Hematopoietic multipotent progenitor cell treated with erythropoietin and hydrocortisone succinate and interleukin-3 and kit ligand, for 17 days (in vitro differentiated cells): ENCODE measurements around the gene TNRC6C.

Experiments
- DNase-seq: peaks from one replicate; pipeline ENCODE4 v3.0.0-alpha.2; 2015; ENCODE audit warnings: low spot score

Gene TNRC6C

DNA sequence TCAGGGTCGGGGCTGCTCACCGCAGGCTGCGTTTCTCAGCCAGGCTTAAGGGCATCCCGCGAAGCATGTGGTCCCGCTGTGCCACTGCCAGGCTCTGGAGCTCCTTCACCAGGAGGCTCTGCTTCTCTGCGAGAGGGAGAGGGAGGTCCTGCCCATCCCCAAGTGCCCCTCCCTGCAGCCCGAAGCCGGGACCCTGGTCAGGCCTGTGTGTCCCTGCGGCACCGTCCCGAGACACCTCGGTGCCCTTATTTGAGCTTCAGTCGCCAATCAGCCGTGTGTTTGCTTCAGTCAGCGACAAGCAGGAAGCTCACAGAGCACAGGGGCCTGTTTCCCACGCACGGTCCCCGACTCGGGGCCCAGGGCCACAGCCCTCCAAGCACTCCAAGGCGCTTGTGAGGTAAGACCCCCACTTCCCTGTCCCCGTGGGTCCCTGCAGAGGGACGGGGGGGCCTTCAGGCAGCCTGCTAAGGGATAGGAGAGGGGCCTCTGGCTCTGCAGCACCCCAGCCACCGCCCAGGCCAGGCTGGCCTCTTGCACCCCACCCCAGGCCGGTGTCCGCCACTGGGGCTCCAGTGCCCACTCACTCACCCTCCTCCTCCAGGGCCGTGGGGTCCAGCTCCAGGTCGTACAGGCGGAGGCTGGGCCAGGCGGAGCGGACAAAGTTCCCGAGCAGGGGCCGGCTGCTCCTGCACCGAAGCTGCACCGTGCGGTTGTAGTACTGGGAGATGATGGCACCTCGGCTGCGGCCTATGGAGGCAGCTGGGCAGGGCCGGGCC is 166.8 kb downstream of the TNRC6C start:
- no peak for DNase-seq

DNA sequence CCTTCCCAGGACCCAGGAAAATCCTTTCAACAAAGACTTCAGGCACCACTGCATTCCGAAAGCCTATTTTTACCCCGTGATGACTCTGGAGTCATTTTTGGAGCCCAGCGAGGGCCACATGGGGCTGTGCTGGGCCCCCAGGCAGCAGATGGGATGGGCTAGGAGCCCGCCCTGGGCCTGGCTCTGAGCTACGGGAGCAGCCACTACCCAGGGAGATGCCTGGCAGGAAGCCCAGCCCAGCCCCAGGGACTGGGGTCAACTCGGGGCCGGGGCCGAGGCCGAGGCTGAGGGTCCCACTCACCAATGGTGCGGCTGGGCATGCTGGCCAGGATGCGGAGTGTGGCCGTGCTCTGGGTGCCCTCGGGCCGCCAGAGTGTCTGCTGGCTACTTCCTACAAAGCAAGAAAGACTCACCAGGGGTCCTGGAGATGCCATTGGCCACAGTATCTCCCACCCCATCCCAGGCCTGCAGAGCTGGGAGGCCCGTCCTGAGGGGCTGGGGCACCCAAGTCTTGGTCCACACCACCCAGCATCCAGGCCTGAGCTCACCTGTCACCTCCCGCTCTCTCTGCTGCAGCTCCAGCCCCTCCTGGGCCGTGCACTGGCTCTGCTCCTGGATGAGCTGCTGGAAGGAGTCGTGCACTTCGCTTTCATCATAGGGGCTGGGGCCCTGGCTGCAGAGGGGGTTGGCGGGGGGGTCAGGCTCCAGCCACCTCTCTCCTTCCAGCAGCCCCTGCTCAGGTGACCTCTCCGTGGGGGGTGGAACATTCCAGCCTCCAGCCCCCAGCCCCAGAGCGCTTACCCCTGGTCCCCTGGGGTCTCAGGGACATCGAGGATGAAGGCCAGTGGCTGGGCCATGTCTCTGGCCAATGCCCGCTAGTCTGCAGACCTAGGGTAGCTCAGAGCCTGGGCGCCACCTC is 167.7 kb downstream of the TNRC6C start:
- no peak for DNase-seq

DNA sequence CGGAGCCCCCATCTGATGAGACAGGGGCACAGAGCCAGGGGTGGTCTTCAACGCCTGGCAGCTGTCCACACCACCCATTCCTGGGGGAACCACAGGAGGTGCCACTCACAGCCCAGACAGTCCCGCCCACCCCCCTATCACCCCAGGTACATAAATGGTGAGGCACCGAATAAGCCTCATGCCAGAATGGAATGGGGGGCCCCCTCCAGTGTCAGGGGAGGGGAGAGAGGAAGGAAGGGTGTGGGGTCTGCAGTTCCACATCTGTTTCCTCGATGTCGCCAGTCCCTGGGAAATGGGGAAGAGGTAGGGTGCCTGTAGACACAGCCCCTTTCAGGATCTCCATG is 168.4 kb downstream of the TNRC6C start:
- no peak for DNase-seq

DNA sequence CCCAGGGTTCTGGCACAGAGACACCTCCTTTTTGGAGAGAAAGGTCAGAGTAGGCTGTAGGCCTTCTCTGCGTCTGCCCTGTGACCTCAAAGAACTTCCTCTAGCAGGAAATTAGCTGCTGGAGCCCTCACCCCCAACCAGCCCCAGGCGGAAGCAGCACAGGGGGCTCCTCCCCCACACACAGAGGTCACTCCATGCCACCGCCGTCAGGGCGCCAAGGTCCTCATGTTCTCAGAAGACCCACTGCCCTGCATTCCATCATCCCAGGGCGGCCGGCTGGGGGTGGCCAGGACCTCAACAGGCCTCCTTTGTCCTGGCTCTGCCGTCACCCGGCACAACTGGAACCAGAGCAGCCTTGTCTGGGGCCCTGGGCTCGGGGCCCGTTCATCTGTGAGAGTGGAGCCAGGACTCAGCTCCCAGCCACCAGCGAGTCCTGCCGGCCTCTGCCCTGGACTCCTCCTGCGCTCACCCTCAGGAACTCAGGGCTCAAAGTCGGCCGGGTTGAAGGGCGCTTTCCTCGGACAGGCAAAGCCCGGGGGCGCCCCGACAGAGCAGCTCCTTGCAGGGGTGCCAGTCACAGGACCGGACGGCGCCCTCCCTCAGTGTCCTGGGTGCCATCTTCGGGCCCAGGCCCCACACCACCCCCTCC is 168.9 kb downstream of the TNRC6C start:
- no peak for DNase-seq

DNA sequence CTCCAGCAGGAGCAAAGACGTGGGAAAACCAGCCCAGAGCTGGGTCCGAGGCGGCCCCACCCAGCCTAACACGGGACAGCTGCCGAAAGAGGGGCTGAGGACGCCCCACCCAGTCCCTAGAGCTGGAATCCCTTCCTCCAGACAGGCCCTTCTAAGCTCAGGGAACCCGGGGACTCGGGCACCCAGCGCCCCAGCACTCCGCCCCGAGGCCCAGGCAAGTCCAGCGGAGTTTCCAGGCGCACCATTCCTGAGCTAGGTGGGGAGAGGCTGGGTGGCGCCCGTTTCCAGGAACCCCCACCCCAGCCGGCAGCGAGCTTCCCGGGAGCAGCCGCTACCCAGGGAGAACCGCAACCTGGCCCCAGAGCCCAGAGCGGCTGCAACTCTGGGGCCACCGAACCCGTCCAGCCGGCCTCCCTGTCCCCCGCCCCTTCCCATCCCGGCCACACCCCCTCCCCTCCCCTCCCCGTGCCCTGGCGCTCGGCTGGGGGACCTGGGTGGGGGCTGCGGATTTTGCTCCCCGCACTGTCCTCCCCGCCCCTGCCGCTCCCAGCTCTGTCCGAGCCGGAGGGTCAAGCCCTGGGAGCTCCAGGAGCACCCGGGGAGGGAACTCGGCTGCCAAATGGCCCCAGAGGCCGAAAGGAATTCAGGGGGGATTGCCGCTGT is 169.5 kb downstream of the TNRC6C start:
- peak; percentile 46 for DNase-seq

DNA sequence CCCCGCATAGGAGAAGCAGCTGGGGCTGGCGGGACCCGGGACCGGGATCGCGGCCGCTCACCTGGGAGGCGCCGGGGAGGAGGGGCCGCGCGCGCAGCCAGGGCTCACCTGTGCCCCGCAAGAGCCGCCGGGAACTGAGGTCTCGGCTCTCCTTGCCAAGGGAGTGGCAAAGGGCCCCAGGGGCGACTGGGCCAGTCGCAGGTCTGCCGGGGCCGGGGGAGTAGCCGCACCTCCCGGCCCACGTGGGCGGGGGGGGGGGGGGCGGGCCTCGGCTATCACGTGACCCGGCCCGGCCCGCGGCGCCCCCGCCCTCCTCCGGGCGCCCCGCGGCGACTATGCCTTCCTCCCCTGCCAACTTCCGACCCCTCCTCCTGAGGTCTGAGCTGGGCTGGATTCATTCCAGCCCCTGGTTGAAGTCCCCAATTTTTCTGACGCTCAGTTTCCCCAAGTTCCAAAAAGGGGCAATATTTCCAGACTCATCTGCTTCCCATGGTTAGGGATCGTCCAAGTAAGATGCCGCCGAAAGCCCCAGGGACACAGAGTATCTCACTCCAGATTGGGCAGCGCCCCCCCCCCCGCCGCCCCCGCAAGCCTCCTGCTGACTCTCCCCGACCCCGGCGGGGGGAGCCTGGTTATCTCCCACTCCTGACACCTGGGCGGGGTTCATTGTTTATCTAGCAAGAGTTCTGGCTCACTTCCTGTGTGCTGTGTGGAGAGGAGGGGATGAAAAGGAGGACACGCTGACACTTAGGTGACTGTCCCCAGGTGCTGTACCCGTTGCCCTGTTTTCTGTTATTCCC is 170.2 kb downstream of the TNRC6C start, which contains the start of gene TMC6:
Gene TMC6 (minus strand): TSS at position 205 of the 800 bp plus-strand sequence. CDS start 1,923 bp downstream, outside the sequence.
- DNase-seq: peak; percentile 77

DNA sequence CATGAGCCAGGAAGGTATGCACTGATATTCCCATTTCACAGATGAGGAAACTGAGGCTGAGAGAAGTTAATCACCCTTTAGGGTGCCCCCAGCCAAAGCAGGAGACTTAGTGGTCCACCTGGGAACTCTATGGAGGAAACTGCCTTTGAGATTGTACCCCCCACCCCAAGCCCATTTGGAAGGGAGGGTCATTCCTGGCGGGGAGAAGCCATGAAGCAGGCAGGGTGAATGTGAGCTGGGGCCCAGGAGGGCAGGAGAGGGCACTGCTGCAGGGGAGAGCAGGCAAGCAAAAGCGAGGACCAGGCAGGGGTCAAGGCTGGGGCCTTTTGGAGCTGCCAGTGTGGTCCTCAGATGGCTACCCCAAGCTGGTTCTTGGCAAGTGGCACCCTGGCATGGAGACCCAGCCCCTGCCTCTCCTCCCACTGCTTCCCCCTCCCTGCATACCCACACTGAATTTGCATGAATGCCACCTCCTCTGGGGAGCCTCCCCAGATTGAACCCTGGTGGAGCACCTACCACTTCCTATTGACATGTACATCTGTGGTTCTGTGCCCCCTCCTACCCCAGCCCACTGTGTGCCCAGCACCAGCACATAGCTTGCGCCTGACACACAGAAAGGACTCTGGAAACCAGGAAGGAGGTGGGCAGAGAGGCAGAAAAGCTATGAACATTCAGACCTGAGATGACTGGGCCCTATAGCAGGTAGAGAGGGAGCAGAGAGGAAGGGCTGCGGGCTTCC is 171.0 kb downstream of the TNRC6C start:
- no peak for DNase-seq

DNA sequence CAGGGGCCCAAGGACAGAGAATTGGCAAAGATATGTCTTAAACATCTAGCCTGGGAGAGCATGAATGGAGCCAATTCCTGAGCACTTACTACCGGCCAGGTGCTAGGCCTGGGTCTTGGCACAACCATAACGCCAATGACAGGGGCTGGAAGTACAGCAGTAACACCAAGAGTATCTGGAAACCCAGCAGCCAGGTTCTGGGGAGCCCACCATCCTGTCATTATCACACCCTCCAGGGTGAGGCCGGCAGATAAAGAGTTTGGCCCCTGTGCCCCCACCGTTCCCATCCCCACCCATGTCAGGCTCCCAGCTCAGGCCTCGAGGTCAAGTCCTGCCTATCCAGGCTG is 171.6 kb downstream of the TNRC6C start:
- DNase-seq: peak; percentile 58

DNA sequence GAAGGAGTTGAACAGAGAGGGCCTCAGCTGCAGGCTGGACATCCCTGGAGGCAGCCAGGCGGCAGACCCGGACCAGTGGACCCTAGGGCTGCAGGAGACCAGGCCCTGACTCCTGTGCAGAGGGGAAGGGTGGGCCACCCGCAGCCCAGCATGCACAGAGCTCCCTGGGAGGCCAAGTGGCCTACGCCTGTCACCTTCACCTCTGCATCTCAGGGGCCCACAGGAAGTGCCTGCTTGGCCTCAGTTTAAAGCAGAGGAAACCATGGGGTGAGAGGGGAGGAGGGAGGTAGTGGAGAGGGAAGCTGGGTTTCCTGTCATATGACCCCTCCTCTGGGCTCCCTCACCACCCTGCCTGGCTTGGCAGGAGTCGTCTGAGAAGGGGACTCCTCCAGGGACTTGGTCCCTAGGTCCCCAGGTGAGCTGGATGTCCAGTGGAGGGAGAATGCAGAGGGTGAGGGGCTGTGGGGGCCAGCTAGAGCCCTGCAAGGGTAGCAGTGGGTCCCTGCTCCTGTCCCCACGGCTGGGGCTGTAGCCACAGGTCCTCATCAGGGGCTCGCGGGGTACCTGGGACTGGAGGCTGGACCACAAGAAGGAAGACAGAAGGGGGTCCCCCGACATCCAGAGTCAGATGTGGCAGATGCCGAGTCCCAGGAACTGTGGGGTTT is 172.1 kb downstream of the TNRC6C start, which contains the start of gene TMC8:
Gene TMC8 (plus strand): TSS at position 335 of the 665 bp plus-strand sequence. CDS start 818 bp downstream, outside the sequence.
- no peak for DNase-seq

DNA sequence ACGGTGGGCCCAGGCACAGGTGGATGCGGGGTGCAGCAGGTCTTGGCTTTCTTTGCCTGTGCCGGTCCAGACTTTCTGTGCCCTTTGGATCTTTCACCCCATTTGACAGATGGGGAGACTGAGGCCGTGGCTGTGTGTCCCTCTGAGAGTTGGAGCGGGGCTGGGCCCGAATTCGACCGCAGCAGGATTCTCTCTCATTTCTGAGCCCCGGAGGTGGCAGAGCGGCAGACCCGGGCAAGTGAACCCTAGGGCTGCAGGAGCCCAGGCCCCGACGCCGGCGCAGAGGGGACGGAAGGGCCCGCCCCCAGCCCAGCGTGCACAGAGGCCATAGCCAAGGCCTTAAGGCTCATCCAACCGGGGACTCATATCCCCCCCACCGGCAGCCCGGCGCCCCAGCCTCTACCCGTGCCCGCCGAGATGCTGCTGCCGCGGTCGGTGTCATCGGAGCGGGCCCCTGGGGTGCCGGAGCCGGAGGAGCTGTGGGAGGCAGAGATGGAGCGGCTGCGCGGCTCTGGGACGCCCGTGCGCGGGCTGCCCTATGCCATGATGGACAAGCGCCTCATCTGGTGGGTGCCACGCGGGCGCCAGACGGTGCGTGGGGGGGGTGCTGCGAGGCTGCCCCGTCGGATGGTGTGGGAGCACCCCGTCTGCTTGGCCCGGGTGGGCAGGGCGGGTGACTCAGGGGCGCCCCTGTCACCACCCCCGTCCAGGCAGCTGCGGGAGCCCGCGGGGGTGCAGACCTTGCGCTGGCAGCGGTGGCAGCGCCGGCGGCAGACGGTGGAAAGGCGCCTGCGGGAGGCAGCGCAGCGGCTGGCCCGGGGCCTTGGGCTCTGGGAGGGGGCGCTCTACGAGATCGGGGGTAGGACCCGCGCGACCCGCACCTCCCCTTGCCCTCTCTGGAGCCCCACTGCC is 172.9 kb downstream of the TNRC6C start:
- DNase-seq: peak; percentile 33

DNA sequence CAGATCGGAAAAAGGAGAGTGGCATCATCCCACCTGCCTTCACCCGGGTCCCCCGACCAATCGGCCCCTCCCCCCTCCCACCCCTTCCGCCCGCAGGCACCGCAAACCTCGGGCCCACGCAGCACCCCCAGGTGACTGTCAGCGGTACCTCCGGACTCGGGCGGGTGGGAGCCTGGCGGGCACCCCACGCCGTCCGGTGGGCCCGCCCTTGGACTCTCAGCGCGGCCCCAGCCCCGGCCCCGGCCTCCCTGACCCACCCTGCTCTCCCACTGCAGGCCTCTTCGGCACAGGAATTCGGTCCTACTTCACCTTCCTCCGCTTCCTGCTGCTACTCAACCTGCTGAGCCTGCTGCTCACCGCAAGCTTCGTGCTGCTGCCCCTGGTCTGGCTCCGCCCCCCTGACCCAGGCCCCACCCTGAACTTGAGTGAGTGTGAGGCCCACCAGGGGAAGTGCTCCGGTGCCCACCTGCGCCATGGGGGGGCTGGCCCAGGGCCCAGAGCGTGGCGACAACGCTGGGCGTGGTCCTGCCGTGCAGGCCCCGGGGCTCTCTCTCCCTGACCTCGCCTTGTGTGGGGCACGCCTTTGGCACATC is 173.7 kb downstream of the TNRC6C start:
- DNase-seq: peak; percentile 53

DNA sequence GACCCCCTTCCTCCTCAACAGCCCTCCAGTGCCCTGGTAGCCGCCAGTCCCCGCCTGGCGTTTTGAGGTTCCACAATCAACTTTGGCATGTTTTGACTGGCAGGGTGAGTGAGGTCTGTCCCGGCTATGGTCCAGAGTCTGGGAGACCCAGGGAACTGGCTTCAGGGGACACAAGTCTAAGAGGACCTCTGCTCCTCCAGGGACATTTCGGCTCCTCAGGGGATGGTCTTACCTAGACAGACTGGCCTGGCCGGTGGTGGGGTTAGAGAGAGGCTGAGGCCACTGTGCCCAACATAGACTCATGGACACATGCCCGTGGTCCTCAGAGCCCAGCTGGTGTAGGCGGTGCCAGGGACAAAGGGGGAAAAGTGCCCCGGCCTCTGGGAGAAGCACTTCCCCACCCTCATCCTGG is 174.3 kb downstream of the TNRC6C start:
- DNase-seq: no peak

DNA sequence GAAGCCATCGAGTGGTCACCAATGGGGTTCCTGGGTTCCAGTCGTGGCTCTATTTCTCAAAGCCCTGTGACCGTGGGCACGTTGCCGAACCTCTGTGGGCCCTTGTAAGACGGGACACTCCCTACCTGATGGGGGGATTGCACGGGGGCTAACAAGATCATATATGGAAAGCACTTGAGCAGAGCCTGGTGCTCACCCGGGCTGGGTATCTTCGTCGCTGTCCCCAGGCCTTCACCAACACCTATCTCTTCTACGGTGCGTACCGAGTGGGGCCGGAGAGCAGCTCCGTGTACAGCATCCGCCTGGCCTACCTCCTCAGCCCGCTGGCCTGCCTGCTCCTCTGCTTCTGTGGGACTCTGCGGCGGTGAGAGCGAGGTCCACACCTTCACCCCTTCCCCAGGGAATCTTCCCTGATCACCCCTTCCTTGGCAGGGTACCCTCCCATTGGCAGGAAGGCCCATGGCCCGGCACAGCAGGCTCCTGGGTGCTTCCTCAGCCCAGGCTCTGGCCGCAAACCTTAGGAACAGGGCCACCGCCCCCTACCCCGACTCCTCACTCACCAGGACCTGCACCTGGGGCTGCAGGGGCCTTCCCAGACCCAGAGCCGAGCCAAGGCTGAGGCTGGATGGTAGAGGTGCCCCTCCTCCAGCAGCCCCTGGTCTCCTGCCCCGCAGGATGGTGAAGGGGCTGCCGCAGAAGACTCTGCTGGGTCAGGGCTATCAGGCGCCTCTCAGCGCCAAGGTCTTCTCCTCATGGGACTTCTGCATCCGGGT is 174.9 kb downstream of the TNRC6C start:
- no peak for DNase-seq

DNA sequence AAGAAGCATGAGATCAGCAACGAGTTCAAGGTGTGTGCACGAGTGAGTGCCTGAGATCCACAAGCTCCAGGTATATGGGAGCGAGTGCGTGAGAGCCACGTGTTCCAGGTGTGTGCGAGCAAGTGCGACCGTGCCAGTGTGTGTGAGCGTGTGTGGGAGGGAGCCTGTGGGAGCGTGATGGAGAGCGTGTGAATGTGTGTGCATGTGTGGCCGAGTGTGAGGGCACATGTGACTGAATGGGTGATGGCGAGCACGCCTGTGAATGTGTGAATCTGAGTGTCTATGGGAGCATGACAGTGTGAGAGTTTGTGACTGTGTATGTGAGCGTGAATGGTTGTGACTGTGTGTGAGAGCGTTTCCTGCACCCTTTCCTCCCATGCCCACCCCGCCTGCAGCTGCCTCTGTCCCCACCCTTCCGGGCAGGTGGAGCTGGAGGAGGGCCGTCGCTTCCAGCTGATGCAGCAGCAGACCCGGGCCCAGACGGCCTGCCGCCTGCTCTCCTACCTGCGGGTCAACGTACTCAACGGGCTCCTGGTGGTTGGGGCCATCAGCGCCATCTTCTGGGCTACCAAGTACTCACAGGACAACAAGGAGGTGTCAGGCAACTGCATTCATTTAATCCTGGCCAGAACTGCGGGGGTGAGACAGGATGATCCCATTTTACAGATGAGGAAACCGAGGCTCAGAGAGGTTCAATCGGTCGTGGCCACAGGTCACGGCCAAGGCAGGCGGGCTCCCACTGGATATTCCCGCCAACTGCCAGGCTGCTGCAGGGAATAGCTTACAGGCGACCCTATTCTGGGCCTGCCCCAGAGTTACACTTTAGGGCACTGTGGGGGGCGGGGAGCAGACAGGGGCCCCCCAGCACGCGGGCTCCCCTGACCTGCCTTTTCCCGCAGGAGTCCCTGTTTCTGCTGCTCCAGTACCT is 175.7 kb downstream of the TNRC6C start:
- peak; percentile 68 for DNase-seq

DNA sequence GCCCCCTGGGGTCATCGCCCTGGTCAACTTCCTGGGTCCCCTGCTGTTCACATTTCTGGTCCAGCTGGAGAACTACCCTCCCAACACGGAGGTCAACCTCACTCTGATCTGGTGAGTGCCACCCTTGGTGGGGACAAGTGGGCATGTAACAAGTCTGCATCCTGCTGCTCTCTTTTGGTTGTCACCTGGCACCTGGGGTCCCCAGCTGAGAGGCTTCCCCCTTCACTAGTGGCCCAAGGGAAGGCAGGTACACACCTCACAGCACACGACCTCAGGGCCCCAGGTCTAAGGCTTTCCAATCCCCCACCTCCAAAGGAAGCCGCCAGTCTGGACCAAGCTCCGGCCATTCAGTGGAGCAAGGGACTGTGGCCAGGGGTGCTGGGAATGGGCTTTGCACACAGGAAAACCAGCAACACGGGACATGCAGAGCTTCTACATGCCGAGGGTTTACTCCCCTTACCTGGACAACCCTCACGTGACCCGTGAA is 176.4 kb downstream of the TNRC6C start:
- no peak for DNase-seq

DNA sequence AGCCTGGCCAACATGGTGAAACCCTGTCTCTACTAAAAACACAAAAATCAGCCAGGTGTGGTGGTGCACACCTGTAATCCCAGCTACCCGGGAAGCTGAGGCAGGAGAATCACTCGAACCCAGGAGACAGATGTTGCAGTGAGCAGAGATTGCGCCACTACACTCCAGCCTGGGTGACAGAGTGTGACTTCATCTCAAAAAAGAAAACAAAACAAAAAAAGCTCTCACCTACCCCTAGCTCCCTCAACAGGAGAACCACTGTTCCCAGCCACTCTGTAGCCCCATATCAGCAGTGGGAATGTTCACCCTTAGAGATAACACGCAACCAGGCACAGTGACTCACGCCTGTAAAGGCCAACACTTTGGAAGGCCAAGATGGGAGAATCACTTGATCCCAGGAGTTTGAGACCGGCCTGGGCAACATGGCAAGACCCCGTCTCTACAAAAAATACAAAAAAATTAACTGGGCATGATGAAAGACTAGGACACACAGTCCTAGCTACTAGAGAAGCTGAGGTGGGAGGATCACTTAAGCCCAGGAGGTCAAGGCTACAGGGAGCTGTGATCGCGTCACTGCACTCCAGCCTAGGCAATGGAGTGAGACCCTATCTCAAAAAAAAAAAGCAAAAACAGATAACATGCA is 177.5 kb downstream of the TNRC6C start:
- no peak for DNase-seq
